HG03196 (cell line): ENCODE results near the gene NHEJ1.

Experiments used
- ATAC-seq: cut with Tn5 transposase; IDR thresholded peaks from one replicate; pipeline ENCODE4 v1.9.1; 2021; ENCODE audit not compliant: unreplicated experiment

NHEJ1 gene

GRCh38 chr2:219094171-219094570 lies 66.4 kb downstream of the NHEJ1 start:
- no peak for ATAC-seq

GRCh38 chr2:219090436-219091299 lies 69.9 kb downstream of the NHEJ1 start:
- no peak for ATAC-seq

- no peak for ATAC-seq
These were observed 71.3 kb downstream of the NHEJ1 start for GRCh38 chr2:219089330-219089729.

GRCh38 chr2:219087848-219088247 lies 72.8 kb downstream of the NHEJ1 start:
- no peak for ATAC-seq

GRCh38 chr2:219087361-219087760 lies 73.3 kb downstream of the NHEJ1 start:
- no peak for ATAC-seq

GRCh38 chr2:219086196-219086595 lies 74.4 kb downstream of the NHEJ1 start:
- no peak for ATAC-seq

GRCh38 chr2:219084791-219085190 lies 75.8 kb downstream of the NHEJ1 start:
- ATAC-seq: no peak

GRCh38 chr2:219082332-219082958 lies 78.2 kb downstream of the NHEJ1 start:
- ATAC-seq: no peak

- ATAC-seq: no peak
These were observed 78.8 kb downstream of the NHEJ1 start for GRCh38 chr2:219081701-219082331.

- ATAC-seq: no peak
These were observed 79.5 kb downstream of the NHEJ1 start for GRCh38 chr2:219081096-219081495.

GRCh38 chr2:219079417-219079816 lies 81.2 kb downstream of the NHEJ1 start:
- no peak for ATAC-seq

GRCh38 chr2:219078951-219079350 lies 81.7 kb downstream of the NHEJ1 start:
- no peak for ATAC-seq

- ATAC-seq: no peak
These were observed 82.5 kb downstream of the NHEJ1 start for GRCh38 chr2:219078126-219078525.

- ATAC-seq: no peak
These were observed 84.4 kb downstream of the NHEJ1 start for GRCh38 chr2:219076253-219076652.

GRCh38 chr2:219073413-219074129 lies 87.0 kb downstream of the NHEJ1 start:
- ATAC-seq: no peak

GRCh38 chr2:219072741-219073250 lies 87.8 kb downstream of the NHEJ1 start:
- no peak for ATAC-seq

GRCh38 chr2:219071131-219071816 lies 89.3 kb downstream of the NHEJ1 start:
- no peak for ATAC-seq

- ATAC-seq: no peak
These were observed 95.1 kb downstream of the NHEJ1 start for GRCh38 chr2:219065484-219065883.

- no peak for ATAC-seq
These were observed 98.5 kb downstream of the NHEJ1 start for GRCh38 chr2:219062081-219062480.
